ENCODE measurements around the gene HTN3. TPM values are rescaled to one million over a fixed set of nuclear protein-coding genes. Genes with fewer than 3 reads are reported as not detected.

Gene HTN3
- total RNA-seq, 1 experiment from 2014 or later, result not detected

Other genes starting within 250 kb of the HTN3 start
- not detected in 2 replicates for gene SULT1E1, start 168.3 kb upstream of the HTN3 start, total RNA-seq (2014; rRNA removed; shearing (Covaris generic))
- not detected in 2 replicates for gene CSN1S1, start 97.4 kb upstream of the HTN3 start, total RNA-seq (2014; rRNA removed; shearing (Covaris generic))
- gene CSN2, start 62.7 kb upstream of the HTN3 start, total RNA-seq (2014; rRNA removed; shearing (Covaris generic)), result not detected in 2 replicates
- gene STATH, start 32.5 kb upstream of the HTN3 start, total RNA-seq (2014; rRNA removed; shearing (Covaris generic)), result not detected in 2 replicates
- gene HTN1, start 22.0 kb downstream of the HTN3 start, total RNA-seq (2014; rRNA removed; shearing (Covaris generic)), result not detected in 2 replicates
- not detected in 2 replicates for gene PRR27, start 125.8 kb downstream of the HTN3 start, total RNA-seq (2014; rRNA removed; shearing (Covaris generic))
- not detected in 2 replicates for gene ODAM, start 167.3 kb downstream of the HTN3 start, total RNA-seq (2014; rRNA removed; shearing (Covaris generic))
- not detected in 2 replicates for gene FDCSP, start 197.7 kb downstream of the HTN3 start, total RNA-seq (2014; rRNA removed; shearing (Covaris generic))
- not detected in 2 replicates for gene CSN3, start 214.1 kb downstream of the HTN3 start, total RNA-seq (2014; rRNA removed; shearing (Covaris generic))

Measured in M059J (cell line).